Cardiac fibroblast (primary cell): ENCODE results near the gene TRIM40.
A peak's percentile ranks its signal among the peaks of the same experiment; 100 is the strongest.

Source experiments
- DNase-seq, 2 donors: peaks; one replicate each; pipeline versions ENCODE4 v3.0.0 to v3.0.0-alpha.2; 2010; ENCODE audit warnings: low read depth in 2 of 2
- H3K4me3 ChIP-seq, 2 donors: replicated peaks in 1 of 2; 1 replicate in 1 of 2; 2 replicates in 1 of 2; pipeline ENCODE4 v1.5.1; 2011; ENCODE audit warnings: low read depth in 2 of 2, low read length in 2 of 2, mild to moderate bottlenecking in 2 of 2, moderate library complexity in 1 of 2
- CTCF ChIP-seq: IDR thresholded peaks from one replicate; pipeline ENCODE4 v1.5.1; 2011; ENCODE audit warnings: low read depth, mild to moderate bottlenecking, low read length, inconsistent platforms

The TRIM40 gene

GRCh38 chr6:30135757-30136156, at the start of gene TRIM40:
TSS of gene TRIM40 (plus strand) at chr6:30136140. CDS start at chr6:30137037, 897 bp downstream.
- H3K4me3 ChIP-seq = no peak within 1 kb of the TSS
- DNase-seq = no peak
- no peak for TF ChIP-seq CTCF

- H3K4me3 ChIP-seq = no peak overlapping the region
- no peak for TF ChIP-seq CTCF
- no peak for DNase-seq
These were observed 48.1 kb upstream of the TRIM40 start for GRCh38 chr6:30087876-30088275.

- peak; percentile 67 to 75 for DNase-seq
- TF ChIP-seq CTCF = no peak
- H3K4me3 ChIP-seq = no peak overlapping the region
These were observed 44.2 kb upstream of the TRIM40 start for GRCh38 chr6:30091577-30092381.

GRCh38 chr6:30092852-30093543, 42.9 kb upstream of the TRIM40 start:
- DNase-seq = no peak
- TF ChIP-seq CTCF = no peak
- H3K4me3 ChIP-seq = no peak overlapping the region

- DNase-seq = no peak
- no peak overlapping the region for H3K4me3 ChIP-seq
- no peak for TF ChIP-seq CTCF
These were observed 41.8 kb upstream of the TRIM40 start for GRCh38 chr6:30093951-30094661.

GRCh38 chr6:30096829-30097228, 39.1 kb upstream of the TRIM40 start:
- no peak for DNase-seq
- TF ChIP-seq CTCF = no peak
- no peak overlapping the region for H3K4me3 ChIP-seq
